ENCODE results near the gene TGFBR2. TPM values are rescaled to one million over a fixed set of nuclear protein-coding genes. Genes with fewer than 3 reads are reported as not detected.

TGFBR2 gene
- total and polyA plus RNA-seq, 2 of the 13 experiments (the other 11 are each of a cell fraction or from before 2014, with no cell fraction given) = 82.2 to 187 TPM

DNA sequence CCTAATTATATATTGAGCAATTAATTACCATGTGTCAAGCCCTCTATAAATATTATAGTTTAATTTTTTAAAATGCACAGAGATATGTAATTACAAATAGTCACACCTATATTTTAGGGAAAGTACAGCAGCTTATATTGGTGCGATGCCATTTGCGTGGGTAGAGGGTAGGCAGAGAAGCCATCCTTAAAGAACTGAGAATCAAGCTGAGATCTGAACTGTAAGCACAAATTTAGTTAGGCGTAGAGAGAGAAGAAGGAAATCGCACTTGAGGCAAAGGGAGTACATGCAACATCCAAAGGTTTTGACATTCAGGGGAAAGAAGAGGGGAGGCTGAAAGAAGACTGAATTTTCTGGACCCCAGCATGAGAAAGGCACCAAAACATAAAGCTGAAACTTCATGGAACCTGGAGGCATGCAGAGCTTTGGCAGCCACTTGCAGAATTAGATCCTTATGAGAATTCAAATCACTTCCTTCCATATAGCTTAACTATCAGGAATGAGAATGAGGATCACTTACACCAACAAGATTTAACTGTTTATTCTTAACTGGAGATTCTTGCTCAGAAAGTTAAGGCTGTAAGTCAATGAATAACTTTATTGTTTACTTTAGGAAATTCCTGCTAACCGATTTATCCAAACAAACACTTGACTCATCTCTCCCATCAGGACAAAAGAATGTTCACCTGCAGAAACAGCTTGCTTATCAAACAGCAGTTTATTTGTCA lies 114.3 kb downstream of the TGFBR2 start (continued):
- TF ChIP-seq, protein P1, sequence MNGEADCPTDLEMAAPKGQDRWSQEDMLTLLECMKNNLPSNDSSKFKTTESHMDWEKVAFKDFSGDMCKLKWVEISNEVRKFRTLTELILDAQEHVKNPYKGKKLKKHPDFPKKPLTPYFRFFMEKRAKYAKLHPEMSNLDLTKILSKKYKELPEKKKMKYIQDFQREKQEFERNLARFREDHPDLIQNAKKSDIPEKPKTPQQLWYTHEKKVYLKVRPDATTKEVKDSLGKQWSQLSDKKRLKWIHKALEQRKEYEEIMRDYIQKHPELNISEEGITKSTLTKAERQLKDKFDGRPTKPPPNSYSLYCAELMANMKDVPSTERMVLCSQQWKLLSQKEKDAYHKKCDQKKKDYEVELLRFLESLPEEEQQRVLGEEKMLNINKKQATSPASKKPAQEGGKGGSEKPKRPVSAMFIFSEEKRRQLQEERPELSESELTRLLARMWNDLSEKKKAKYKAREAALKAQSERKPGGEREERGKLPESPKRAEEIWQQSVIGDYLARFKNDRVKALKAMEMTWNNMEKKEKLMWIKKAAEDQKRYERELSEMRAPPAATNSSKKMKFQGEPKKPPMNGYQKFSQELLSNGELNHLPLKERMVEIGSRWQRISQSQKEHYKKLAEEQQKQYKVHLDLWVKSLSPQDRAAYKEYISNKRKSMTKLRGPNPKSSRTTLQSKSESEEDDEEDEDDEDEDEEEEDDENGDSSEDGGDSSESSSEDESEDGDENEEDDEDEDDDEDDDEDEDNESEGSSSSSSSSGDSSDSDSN (CRISPR knock-in tag; IDR thresholded peaks at IDR 0.05) = no peak
- no peak for TF ChIP-seq ZNF777 (CRISPR knock-in tag; IDR thresholded peaks at IDR 0.05)
- TF ChIP-seq MEF2D (CRISPR knock-in tag; IDR thresholded peaks at IDR 0.05) = no peak; the same call in 1 of the 2 replicates
- no peak for TF ChIP-seq SATB2 (CRISPR knock-in tag; IDR thresholded peaks at IDR 0.05)
- TF ChIP-seq PCBP2 (optimal IDR thresholded peaks at IDR 0.05; ENCODE audit: low read depth, low read length, poor library complexity, severe bottlenecking) = no peak
- TF ChIP-seq, protein P2, sequence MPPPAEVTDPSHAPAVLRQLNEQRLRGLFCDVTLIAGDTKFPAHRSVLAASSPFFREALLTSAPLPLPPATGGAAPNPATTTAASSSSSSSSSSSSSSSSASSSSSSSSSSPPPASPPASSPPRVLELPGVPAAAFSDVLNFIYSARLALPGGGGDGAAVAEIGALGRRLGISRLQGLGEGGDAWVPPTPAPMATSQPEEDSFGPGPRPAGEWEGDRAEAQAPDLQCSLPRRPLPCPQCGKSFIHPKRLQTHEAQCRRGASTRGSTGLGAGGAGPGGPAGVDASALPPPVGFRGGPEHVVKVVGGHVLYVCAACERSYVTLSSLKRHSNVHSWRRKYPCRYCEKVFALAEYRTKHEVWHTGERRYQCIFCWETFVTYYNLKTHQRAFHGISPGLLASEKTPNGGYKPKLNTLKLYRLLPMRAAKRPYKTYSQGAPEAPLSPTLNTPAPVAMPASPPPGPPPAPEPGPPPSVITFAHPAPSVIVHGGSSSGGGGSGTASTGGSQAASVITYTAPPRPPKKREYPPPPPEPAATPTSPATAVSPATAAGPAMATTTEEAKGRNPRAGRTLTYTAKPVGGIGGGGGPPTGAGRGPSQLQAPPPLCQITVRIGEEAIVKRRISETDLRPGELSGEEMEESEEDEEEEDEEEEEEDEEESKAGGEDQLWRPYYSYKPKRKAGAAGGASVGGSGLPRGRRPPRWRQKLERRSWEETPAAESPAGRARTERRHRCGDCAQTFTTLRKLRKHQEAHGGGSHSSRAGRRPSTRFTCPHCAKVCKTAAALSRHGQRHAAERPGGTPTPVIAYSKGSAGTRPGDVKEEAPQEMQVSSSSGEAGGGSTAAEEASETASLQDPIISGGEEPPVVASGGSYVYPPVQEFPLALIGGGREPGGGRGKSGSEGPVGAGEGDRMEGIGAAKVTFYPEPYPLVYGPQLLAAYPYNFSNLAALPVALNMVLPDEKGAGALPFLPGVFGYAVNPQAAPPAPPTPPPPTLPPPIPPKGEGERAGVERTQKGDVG (CRISPR knock-in tag; IDR thresholded peaks at IDR 0.05; ENCODE audit: borderline replicate concordance) = no peak
- TF ChIP-seq, protein P3, sequence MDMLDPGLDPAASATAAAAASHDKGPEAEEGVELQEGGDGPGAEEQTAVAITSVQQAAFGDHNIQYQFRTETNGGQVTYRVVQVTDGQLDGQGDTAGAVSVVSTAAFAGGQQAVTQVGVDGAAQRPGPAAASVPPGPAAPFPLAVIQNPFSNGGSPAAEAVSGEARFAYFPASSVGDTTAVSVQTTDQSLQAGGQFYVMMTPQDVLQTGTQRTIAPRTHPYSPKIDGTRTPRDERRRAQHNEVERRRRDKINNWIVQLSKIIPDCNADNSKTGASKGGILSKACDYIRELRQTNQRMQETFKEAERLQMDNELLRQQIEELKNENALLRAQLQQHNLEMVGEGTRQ (IDR thresholded peaks at IDR 0.05; ENCODE audit: low read depth, low read length) = no peak
- TF ChIP-seq, protein P3 (CRISPR knock-in tag; IDR thresholded peaks at IDR 0.05; ENCODE audit: borderline replicate concordance) = no peak
- TF ChIP-seq ZNF547 (CRISPR knock-in tag; IDR thresholded peaks at IDR 0.05) = no peak
- TF ChIP-seq, protein P4, sequence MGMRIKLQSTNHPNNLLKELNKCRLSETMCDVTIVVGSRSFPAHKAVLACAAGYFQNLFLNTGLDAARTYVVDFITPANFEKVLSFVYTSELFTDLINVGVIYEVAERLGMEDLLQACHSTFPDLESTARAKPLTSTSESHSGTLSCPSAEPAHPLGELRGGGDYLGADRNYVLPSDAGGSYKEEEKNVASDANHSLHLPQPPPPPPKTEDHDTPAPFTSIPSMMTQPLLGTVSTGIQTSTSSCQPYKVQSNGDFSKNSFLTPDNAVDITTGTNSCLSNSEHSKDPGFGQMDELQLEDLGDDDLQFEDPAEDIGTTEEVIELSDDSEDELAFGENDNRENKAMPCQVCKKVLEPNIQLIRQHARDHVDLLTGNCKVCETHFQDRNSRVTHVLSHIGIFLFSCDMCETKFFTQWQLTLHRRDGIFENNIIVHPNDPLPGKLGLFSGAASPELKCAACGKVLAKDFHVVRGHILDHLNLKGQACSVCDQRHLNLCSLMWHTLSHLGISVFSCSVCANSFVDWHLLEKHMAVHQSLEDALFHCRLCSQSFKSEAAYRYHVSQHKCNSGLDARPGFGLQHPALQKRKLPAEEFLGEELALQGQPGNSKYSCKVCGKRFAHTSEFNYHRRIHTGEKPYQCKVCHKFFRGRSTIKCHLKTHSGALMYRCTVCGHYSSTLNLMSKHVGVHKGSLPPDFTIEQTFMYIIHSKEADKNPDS (CRISPR knock-in tag; IDR thresholded peaks at IDR 0.05) = no peak
- TF ChIP-seq ZNF331 (CRISPR knock-in tag; IDR thresholded peaks at IDR 0.05) = 0 out of 2 replicates have a peak, but pooled peaks have one; percentile 29
- no peak for TF ChIP-seq SMYD3 (CRISPR knock-in tag; IDR thresholded peaks at IDR 0.05)
- TF ChIP-seq, protein P5, sequence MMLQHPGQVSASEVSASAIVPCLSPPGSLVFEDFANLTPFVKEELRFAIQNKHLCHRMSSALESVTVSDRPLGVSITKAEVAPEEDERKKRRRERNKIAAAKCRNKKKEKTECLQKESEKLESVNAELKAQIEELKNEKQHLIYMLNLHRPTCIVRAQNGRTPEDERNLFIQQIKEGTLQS (CRISPR knock-in tag; IDR thresholded peaks at IDR 0.05) = peak; percentile 68; the same call in 1 of the 2 replicates
- TF ChIP-seq, protein P6, sequence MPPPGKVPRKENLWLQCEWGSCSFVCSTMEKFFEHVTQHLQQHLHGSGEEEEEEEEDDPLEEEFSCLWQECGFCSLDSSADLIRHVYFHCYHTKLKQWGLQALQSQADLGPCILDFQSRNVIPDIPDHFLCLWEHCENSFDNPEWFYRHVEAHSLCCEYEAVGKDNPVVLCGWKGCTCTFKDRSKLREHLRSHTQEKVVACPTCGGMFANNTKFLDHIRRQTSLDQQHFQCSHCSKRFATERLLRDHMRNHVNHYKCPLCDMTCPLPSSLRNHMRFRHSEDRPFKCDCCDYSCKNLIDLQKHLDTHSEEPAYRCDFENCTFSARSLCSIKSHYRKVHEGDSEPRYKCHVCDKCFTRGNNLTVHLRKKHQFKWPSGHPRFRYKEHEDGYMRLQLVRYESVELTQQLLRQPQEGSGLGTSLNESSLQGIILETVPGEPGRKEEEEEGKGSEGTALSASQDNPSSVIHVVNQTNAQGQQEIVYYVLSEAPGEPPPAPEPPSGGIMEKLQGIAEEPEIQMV (CRISPR knock-in tag; IDR thresholded peaks at IDR 0.05; ENCODE audit: low read depth) = no peak
- no peak; the same call in 1 of the 2 replicates for TF ChIP-seq SMAD3 (CRISPR knock-in tag; IDR thresholded peaks at IDR 0.05)
- no peak for TF ChIP-seq NR2F1 (CRISPR knock-in tag; IDR thresholded peaks at IDR 0.05)
- no peak for TF ChIP-seq SUZ12 (IDR thresholded peaks at IDR 0.05; ENCODE audit: low read depth, low read length)

Data from HepG2 (cell line).